Activated gamma-delta T cell treated with anti-CD3 and anti-CD28 coated beads, Interleukin-2, amount 50 U/mL, for 16 hours (primary cell): ENCODE data around the gene ZNF343.

Source experiments
- DNase-seq: peaks from one replicate; pipeline ENCODE4 v3.0.0-alpha.2; 2020; ENCODE audit warnings: low read depth

ZNF343 gene

GRCh38 chr20:2473516-2473915 is 35.2 kb downstream of the ZNF343 start:
- DNase-seq = no peak

- DNase-seq = peak; percentile 94
Observed at GRCh38 chr20:2470423-2471193, 38.1 kb downstream of the ZNF343 start, which contains the start of gene SNRPB. Gene SNRPB (minus strand): TSS chr20:2470789. CDS start chr20:2470690, 99 bp downstream.

- DNase-seq = peak; percentile 45
Observed at GRCh38 chr20:2469991-2470422, 38.7 kb downstream of the ZNF343 start.

- DNase-seq = no peak
Observed at GRCh38 chr20:2468581-2469407, 39.9 kb downstream of the ZNF343 start.

GRCh38 chr20:2467412-2467811 is 41.3 kb downstream of the ZNF343 start:
- no peak for DNase-seq

GRCh38 chr20:2465100-2465499 is 43.6 kb downstream of the ZNF343 start:
- no peak for DNase-seq

GRCh38 chr20:2463616-2464365 is 44.9 kb downstream of the ZNF343 start:
- DNase-seq = no peak

- DNase-seq = no peak
Observed at GRCh38 chr20:2462484-2462883, 46.2 kb downstream of the ZNF343 start.

- DNase-seq = no peak
Observed at GRCh38 chr20:2460752-2461424, 47.8 kb downstream of the ZNF343 start.

- no peak for DNase-seq
Observed at GRCh38 chr20:2459981-2460751, 48.5 kb downstream of the ZNF343 start.

GRCh38 chr20:2458919-2459499 is 49.7 kb downstream of the ZNF343 start:
- no peak for DNase-seq

- no peak for DNase-seq
Observed at GRCh38 chr20:2455771-2456497, 52.8 kb downstream of the ZNF343 start.

GRCh38 chr20:2453792-2454191 is 54.9 kb downstream of the ZNF343 start:
- DNase-seq = no peak

- DNase-seq = peak; percentile 47
Observed at GRCh38 chr20:2451939-2452732, 56.6 kb downstream of the ZNF343 start.

GRCh38 chr20:2451422-2451821 is 57.3 kb downstream of the ZNF343 start:
- no peak for DNase-seq

- DNase-seq = no peak
Observed at GRCh38 chr20:2449386-2449785, 59.3 kb downstream of the ZNF343 start.

- DNase-seq = no peak
Observed at GRCh38 chr20:2446845-2447244, 61.9 kb downstream of the ZNF343 start.
